Measurements from ENCODE around the gene ZNF566.

ZNF566 gene

DNA sequence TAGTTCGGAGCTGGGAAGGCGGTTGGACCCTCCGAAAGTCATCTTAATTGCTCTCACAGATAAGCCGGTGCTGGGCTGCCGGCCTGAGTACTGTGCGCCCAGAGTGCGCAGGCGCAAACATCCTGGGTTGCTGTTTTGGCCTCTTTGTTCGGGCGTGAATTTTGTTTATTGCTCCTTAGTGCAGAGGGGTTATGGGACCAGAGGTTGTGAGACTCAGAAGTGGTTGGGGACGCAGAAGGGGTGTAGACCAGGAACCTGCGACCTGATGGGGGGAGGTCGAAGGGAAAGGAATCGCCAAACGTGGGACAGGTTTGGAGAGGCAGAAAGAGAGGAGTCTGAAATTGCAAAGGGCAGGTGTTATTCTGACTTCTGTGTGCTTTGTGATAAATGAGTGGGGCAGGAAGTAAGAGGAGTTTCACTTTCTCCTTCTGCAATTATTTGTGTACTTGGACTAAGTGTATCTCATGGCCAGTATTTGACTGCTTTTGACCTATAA, 607 bp upstream of the ZNF566 start:
- DNase-seq (ENCODE audit: insufficient read length, low spot score) (peak; percentile 69), FAIRE-seq (no peak)
- TF ChIP-seq, protein P1, sequence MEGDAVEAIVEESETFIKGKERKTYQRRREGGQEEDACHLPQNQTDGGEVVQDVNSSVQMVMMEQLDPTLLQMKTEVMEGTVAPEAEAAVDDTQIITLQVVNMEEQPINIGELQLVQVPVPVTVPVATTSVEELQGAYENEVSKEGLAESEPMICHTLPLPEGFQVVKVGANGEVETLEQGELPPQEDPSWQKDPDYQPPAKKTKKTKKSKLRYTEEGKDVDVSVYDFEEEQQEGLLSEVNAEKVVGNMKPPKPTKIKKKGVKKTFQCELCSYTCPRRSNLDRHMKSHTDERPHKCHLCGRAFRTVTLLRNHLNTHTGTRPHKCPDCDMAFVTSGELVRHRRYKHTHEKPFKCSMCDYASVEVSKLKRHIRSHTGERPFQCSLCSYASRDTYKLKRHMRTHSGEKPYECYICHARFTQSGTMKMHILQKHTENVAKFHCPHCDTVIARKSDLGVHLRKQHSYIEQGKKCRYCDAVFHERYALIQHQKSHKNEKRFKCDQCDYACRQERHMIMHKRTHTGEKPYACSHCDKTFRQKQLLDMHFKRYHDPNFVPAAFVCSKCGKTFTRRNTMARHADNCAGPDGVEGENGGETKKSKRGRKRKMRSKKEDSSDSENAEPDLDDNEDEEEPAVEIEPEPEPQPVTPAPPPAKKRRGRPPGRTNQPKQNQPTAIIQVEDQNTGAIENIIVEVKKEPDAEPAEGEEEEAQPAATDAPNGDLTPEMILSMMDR (IDR thresholded peaks at IDR 0.05; ENCODE audit: insufficient read depth, missing control alignments), result no peak

DNA sequence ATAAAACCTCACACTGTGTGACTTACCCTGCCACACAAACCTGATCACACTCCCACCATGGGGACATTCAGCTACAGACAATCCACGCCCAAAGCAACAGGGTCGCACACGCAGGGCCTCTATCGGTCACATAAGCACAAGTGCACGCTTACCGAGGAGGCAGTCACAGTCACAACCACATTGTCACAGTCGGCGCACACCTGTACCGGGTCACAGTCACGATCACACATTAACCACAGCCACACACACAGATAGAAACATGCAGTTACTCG, 579 bp downstream of the ZNF566 start:
- TF ChIP-seq, protein P1 (IDR thresholded peaks at IDR 0.05; ENCODE audit: insufficient read depth, missing control alignments), result peak; percentile 1
- FAIRE-seq (no peak), DNase-seq (ENCODE audit: insufficient read length, low spot score) (no peak)

DNA sequence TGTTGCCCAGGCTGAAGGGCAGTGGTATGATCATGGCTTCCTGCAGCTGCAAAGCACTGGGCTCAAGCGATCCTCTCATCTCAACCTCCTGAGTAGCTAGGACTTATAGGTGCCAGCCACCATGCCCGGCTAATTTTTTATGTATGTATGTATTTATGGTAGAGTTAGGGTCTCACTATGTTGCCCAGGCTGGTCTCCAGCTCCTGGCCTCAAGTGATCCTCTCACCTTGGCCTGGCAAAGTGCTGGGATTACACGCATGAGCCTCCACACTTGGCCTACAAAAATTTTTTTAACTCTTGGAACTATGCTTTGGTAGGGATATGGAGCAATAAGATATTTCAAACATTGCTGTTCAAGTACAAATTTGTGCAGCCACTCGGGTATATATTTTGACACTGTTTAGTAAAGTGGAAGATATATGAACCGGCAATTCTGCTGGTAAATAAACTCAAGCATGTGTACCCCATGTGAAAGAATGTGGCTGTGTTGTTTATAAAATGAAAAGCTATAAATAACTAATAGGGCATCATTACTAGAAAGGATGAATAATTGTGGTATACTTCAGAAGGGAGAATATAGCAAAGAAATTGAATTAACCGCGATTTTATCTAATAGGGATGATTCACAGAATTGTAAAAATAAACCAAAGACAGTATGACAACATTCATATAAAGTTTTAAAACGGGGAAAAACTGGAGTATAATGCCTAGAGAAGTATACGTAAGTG, 1.1 kb downstream of the ZNF566 start:
- DNase-seq (ENCODE audit: insufficient read length, low spot score) (no peak), FAIRE-seq (no peak)
- TF ChIP-seq, protein P1 (IDR thresholded peaks at IDR 0.05; ENCODE audit: insufficient read depth, missing control alignments), result no peak

DNA sequence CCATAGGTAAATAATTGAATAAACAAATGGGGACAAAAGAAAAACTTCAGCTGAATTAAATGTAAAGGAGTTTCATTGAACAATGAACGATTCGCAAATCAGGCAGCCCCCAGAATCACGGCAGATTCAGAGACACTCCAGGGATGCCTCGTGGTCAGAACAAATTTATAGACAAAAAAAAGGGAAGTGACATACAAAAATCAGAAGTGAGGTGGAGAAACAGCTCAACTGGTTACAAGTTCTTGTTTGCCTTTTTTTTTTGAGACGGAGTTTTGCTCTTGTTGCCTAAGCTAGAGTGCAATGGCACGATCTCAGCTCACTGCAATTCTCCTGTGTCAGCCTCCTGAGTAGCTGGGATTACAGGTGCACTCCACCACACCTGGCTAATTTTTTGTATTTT, 5.7 kb downstream of the ZNF566 start:
- TF ChIP-seq, protein P1 (IDR thresholded peaks at IDR 0.05; ENCODE audit: insufficient read depth, missing control alignments), result no peak
- DNase-seq (ENCODE audit: insufficient read length, low spot score), result no peak
- FAIRE-seq, result no peak

DNA sequence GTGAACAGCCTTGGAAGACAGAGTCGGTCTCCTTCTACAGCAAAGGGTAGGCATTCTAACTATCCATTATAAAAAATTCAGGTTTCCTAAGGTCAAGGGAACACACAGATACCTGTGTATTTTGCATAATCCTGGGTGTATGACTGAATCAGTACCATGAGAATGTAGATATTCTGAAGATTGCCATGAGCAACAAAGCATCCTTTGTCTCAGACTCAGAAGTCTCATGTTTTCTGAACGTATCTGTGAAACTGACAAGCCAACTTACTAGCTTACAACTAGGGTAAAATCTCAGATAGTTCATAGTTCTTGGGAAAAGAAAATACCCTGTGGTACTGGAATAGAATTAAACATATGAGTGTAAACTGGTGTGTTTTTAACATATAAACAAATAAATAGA, 6.5 kb downstream of the ZNF566 start:
- FAIRE-seq (no peak), DNase-seq (ENCODE audit: insufficient read length, low spot score) (no peak)
- TF ChIP-seq, protein P1 (IDR thresholded peaks at IDR 0.05; ENCODE audit: insufficient read depth, missing control alignments), result no peak

DNA sequence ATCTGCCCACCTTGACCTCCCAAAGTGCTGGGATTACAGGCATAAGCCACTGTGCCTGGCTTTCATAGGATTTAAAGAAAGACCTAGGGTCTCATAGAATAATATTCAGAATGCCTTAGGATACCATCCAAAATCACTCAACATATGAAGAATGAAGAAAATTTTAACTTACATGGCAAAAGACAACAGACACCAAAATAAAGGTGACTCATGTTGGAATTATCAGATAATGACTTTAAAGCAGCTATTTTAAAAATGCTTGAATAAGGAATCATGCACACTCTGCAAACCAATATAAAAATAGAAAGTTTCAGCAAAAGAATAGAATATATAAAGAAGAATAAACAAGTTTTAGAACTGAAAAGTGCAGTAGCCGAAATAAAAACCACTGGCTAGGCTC, 29.3 kb downstream of the ZNF566 start:
- FAIRE-seq, result no peak
- TF ChIP-seq, protein P1 (IDR thresholded peaks at IDR 0.05; ENCODE audit: insufficient read depth, missing control alignments), result no peak

DNA sequence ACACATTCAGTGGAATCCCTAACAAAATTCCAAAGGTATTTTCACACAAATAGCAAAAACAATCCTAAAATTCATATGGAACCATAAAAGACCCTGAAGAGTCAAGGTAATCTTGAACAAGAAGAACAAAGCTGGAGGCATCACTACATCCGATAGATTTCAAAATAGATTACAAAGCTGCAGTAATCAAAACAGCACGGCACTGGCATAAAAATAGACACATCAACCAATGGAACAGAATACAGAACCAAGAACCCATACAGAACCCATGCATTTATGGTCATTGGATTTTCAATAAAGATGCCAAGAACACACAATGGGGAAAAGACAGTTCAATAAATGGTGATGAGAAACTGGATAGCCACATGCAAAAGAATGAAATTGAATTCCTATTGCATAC, 32.5 kb downstream of the ZNF566 start:
- TF ChIP-seq, protein P1 (IDR thresholded peaks at IDR 0.05; ENCODE audit: insufficient read depth, missing control alignments), result no peak
- DNase-seq (ENCODE audit: insufficient read length, low spot score) (no peak), FAIRE-seq (no peak)

More for the DNA sequence above, 29.3 kb downstream of the ZNF566 start:
- no peak for DNase-seq (ENCODE audit: insufficient read length, low spot score)
